ENCODE results near the gene OR56A1. TPM values are rescaled to one million over a fixed set of nuclear protein-coding genes. Genes with fewer than 3 reads are reported as not detected.

The OR56A1 gene
- total and polyA plus RNA-seq, 4 donors: under 0.01 TPM; not detected in 2

- Histone ChIP-seq H3K9me3 (ENCODE audit: control insufficient read depth in 4 of 4, low read length in 3 of 4) (no peaks in the 10 kb centered on the region), H3K27ac (ENCODE audit: low read depth in 1 of 2, low read length in 2 of 2) (no peak within 1 kb of the TSS), H3K9ac (ENCODE audit: low read depth in 1 of 2, low read length in 2 of 2) (no peak within 1 kb of the TSS)
Measured at GRCh38 chr11:6006846-6007245, 23.7 kb downstream of the OR56A1 start, which contains the start of gene OR56A4. OR56A4 (minus strand) TSS chr11:6006946; CDS start chr11:6002992, 3,954 bp downstream.

GRCh38 chr11:6006395-6006794 lies 24.2 kb downstream of the OR56A1 start:
- DNase-seq (ENCODE audit: low spot score): no peak
- H3K27ac ChIP-seq (ENCODE audit: low read depth in 1 of 2, low read length in 2 of 2): no peak overlapping the region
- H3K9ac ChIP-seq (ENCODE audit: low read depth in 1 of 2, low read length in 2 of 2): no peak overlapping the region
- H3K4me3 ChIP-seq (ENCODE audit: low read depth in 1 of 3, low read length in 3 of 3): no peak overlapping the region
- no peaks in the 10 kb centered on the region for H3K36me3 ChIP-seq (ENCODE audit: control insufficient read depth in 4 of 4, insufficient read depth in 3 of 4, low read depth in 1 of 4, low read length in 3 of 4)
- no peaks in the 10 kb centered on the region for H3K9me3 ChIP-seq (ENCODE audit: control insufficient read depth in 4 of 4, low read length in 3 of 4)
- H3K27me3 ChIP-seq (ENCODE audit: control insufficient read depth in 4 of 4, insufficient read depth in 4 of 4, low read length in 3 of 4): peaks cover 0 to 5% (median 0%) of the 10 kb centered on the region in 4 donors
- no peaks in the 10 kb centered on the region for H3K4me1 ChIP-seq (ENCODE audit: control insufficient read depth in 4 of 4, insufficient read depth in 4 of 4, low read length in 3 of 4)
- TF ChIP-seq JUND (IDR thresholded peaks at IDR 0.05) (no peak), RAD21 (IDR thresholded peaks at IDR 0.05) (no peak), CTCF (IDR thresholded peaks at IDR 0.05; ENCODE audit: low read depth, low read length, missing input control) (no peak), YY1 (IDR thresholded peaks at IDR 0.05) (no peak), FOXA2 (IDR thresholded peaks at IDR 0.05) (no peak), NR2F2 (IDR thresholded peaks at IDR 0.05) (no peak), GABPA (IDR thresholded peaks at IDR 0.05 in 1 of 2, conservative IDR thresholded peaks at IDR 0.05 in 1 of 2) (no peak), ZBTB33 (IDR thresholded peaks at IDR 0.05) (no peak), FOXA1 (IDR thresholded peaks at IDR 0.05) (no peak), HNF4A (conservative IDR thresholded peaks at IDR 0.05) (no peak), REST (IDR thresholded peaks at IDR 0.05) (no peak), TAF1 (conservative IDR thresholded peaks at IDR 0.05) (no peak), HNF4G (IDR thresholded peaks at IDR 0.05) (no peak)

More at GRCh38 chr11:6006846-6007245, 23.7 kb downstream of the OR56A1 start, which contains the start of gene OR56A4:
- Histone ChIP-seq H3K4me3 (ENCODE audit: low read depth in 1 of 3, low read length in 3 of 3) (no peak within 1 kb of the TSS), H3K36me3 (ENCODE audit: control insufficient read depth in 4 of 4, insufficient read depth in 3 of 4, low read depth in 1 of 4, low read length in 3 of 4) (no peaks in the 10 kb centered on the region), H3K4me1 (ENCODE audit: control insufficient read depth in 4 of 4, insufficient read depth in 4 of 4, low read length in 3 of 4) (no peaks in the 10 kb centered on the region), H3K27me3 (ENCODE audit: control insufficient read depth in 4 of 4, insufficient read depth in 4 of 4, low read length in 3 of 4) (peaks cover 0 to 5% (median 0%) of the 10 kb centered on the region in 4 donors)
- no peak for DNase-seq (ENCODE audit: low spot score)
- TF ChIP-seq NR2F2 (IDR thresholded peaks at IDR 0.05) (no peak), FOXA1 (IDR thresholded peaks at IDR 0.05) (no peak), YY1 (IDR thresholded peaks at IDR 0.05) (no peak), GABPA (IDR thresholded peaks at IDR 0.05 in 1 of 2, conservative IDR thresholded peaks at IDR 0.05 in 1 of 2) (no peak), ZBTB33 (IDR thresholded peaks at IDR 0.05) (no peak)

All from liver (tissue), 9 donors.